HTR-8/SVneo (cell line): ENCODE results near the gene APC.

Experiments
- DNase-seq: peaks from one replicate; pipeline ENCODE4 v3.0.0; 2011; ENCODE audit warnings: low spot score, mixed read lengths; ENCODE audit not compliant: insufficient read length
- FAIRE-seq: peaks from 2 replicates; lab custom pipeline; 2011; peaks lifted over from hg19 to GRCh38; lab: Jason Lieb, UNC

Gene APC

GRCh38 chr5:112737463-112738190 lies at the start of gene APC:
Gene APC (plus strand): TSS chr5:112737885. CDS start chr5:112754891, 17,006 bp downstream.
- FAIRE-seq (peak; percentile 93), DNase-seq (peak; percentile 90)

GRCh38 chr5:112689155-112689909 lies 48.4 kb upstream of the APC start:
- FAIRE-seq: no peak
- no peak for DNase-seq

DNA sequence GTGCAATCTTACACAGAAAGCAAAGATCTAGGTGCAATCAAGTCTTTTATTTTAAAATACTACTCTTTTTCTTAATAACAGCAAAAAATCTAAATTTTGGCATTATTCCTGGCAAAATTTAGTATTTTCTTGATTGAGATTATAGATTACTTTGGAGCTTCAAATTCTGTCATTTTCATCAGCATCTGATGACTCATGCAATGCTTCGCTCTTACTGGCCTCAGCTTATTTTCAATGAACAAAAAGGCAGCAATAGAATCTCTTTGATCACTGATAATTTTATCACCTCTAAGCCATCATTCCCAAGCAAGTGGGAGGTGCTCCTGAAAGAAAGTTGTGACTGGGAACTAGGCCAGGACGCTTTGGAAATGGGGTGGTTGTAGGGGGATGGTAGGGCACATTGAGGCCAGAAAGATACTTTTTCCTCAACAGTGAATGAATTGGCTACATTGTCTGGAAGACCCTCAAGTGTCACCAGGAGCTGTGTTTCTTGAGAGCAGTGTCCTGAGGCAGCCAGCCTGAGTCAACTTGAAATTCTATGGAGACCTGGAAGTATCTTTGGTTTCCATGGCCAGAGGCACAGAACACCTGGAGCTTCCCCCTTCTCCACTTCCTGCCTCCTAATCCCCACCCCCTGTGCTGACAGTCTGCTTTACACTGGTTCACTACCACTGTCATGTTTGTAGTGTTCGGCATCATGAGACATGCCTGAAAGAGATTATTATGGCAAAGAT lies 46.9 kb upstream of the APC start:
- no peak for FAIRE-seq
- no peak for DNase-seq

DNA sequence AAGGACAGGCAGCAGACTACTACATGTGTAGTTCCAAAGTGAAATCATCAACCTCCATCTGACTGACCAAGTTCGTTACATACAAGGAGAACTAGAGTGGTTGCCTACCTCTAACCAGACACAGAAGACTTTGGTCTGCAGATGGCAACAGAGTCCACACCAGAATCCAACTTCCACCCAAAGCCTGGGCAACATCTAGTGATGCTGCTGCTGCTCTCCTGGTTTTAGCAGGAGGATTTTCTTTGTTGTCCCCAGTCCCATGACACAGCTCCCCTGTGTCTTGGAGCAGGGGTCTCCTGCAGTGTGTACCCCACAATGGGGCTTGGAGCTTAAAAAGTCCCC lies 46.4 kb upstream of the APC start:
- no peak for DNase-seq
- FAIRE-seq: no peak

GRCh38 chr5:112691758-112692157 lies 45.9 kb upstream of the APC start:
- DNase-seq: no peak

DNA sequence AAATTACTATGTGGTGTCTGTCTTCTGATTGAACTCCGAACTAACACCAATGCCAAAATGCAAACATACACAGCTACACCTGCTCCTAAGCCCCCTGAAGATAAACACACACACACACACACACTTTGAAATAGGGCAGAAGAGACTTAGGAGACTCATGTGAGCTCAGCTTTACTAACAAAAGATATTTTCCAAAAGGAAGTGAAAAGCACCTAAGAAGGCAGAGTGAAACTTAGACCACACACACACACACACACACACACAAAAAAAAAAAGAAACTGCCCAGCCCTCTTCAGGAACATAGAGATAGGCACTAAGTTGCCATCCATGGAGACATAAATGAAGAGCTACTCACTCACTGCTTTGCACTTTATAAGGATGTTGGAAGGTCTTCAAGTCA lies 45.2 kb upstream of the APC start:
- DNase-seq (no peak), FAIRE-seq (no peak)

More at GRCh38 chr5:112691758-112692157, 45.9 kb upstream of the APC start:
- FAIRE-seq: no peak

DNA sequence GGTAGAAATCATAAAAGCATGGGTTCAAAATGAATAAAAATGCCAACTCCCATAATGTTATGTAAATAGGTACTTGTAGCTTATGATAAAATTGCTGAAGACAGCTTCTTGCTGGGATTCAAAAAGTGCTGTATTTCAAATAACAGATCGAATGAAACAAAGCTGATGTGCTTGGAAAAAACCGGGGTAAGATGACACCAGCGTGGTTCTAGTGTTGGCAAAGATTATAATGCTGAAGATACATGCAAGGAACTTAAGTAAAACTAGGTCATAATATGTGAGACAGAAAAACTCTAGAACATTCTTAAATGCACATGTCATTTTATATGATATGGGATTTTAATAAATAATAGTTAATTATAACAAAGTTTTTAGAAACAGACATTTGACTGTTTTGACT lies 44.4 kb upstream of the APC start:
- FAIRE-seq: no peak
- no peak for DNase-seq

DNA sequence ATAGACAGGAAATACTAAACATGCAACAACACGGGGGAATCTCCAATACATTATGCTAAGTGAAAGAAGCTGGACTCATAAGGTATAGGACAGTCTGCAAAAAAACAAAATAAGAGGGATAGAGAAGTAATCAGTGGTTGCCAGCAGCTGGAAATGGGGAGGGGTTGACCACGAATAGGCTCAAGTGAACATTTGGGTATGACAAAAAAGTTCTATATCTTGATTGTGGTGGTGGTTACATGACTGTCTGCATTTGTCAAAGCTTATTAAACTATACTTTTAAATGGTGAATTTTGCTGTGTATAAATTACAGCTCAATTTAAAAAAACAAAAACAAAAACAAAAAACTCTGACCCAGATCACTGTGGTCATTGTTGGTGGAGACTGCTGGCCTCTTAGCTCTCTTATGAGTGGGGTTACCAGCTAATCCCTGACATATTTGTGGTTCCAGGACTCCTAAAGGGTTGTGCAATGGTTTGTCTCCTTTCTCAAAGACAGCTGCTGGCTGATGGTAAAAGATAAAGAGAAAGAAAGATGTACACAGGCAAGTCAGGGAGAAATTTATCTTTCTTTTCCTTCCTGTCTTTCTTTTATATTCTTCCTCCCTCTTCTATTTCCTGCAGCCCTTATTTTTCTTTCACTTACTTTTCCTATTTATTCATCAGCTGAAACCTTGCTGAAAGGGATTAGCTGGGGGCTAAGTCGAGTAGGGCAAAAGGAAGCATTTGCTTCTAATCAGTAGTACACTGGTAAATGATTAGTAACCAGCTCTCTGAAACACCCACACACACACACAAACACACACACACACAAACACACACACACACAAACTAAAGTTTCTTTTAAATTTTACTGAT lies 42.6 kb upstream of the APC start:
- DNase-seq: peak; percentile 37
- FAIRE-seq: no peak

DNA sequence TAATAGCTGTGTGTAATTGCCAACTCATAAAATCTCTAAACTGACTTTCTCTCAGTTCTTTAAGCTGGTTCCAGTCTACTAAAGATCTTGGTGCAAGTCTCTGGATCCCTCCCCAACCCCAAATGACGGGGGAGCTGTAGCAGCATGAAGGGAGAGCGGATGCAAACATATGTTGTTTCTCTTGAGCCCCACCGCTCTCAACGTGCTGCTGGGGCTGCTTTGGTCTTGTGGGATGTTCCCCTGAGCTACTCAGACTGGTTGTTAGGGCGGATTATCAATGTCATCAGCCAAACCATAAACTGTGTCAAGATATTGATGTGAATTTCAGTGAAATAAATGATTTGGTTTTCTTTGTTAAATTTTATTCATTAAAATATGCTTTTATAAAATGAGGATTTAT lies 40.9 kb upstream of the APC start:
- DNase-seq: no peak
- no peak for FAIRE-seq

- DNase-seq (no peak), FAIRE-seq (no peak)
Observed at GRCh38 chr5:112697322-112697721, 40.4 kb upstream of the APC start.

DNA sequence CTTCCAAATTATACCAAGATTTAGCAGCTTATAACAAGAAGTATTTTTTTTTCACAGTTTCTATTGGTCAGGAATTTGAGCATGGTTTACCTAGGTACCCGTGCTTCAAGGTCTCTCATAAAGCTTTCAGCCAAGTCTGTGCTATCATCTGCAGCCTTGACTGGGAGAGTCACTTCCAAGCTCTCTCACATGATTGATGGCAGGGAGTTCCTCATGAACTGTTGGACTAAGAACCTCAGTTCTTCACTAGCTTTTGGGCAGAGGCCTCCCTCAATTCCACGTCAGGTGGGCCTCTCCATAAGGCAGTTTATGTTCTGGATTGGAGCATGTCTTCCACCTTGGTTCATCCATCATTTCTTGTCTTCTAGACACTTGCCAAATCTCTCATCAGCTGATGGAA lies 39.9 kb upstream of the APC start:
- FAIRE-seq (no peak), DNase-seq (no peak)

- no peak for DNase-seq
- no peak for FAIRE-seq
Observed at GRCh38 chr5:112703866-112704820, 33.5 kb upstream of the APC start.

GRCh38 chr5:112706446-112707016 lies 31.2 kb upstream of the APC start:
- FAIRE-seq (no peak), DNase-seq (no peak)

DNA sequence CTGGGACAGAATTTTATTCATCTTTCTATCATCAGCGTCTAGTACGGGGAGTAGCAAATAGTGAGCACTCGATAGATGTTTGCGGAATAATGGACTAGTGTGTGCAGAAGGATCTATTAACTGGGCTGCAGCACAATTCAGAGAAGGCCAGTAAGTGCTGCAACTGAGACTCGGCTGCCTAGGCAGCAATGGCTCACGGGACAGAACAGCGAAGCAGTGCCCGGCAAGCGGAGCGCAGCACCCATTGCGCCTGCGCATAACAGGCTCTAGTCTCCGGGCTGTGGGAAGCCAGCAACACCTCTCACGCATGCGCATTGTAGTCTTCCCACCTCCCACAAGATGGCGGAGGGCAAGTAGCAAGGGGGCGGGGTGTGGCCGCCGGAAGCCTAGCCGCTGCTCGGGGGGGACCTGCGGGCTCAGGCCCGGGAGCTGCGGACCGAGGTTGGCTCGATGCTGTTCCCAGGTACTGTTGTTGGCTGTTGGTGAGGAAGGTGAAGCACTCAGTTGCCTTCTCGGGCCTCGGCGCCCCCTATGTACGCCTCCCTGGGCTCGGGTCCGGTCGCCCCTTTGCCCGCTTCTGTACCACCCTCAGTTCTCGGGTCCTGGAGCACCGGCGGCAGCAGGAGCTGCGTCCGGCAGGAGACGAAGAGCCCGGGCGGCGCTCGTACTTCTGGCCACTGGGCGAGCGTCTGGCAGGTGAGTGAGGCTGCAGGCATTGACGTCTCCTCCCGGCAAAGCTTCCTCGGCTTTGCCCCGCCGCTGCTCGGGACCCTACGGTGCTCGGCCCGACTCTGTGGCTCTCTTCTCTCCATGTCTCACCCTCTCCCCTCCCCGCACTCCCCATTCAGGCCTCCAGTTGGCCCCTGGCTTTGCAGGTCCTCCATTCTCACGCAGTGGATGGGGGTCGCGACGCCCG lies 30.2 kb upstream of the APC start:
- FAIRE-seq (peak; percentile 78), DNase-seq (peak; percentile 97)

GRCh38 chr5:112708103-112708622 lies 29.5 kb upstream of the APC start:
- no peak for DNase-seq
- FAIRE-seq: no peak

GRCh38 chr5:112709416-112709815 lies 28.3 kb upstream of the APC start:
- no peak for DNase-seq
- FAIRE-seq: no peak

GRCh38 chr5:112710896-112711295 lies 26.8 kb upstream of the APC start:
- no peak for FAIRE-seq
- no peak for DNase-seq

- no peak for DNase-seq
- FAIRE-seq: no peak
Observed at GRCh38 chr5:112711436-112711835, 26.2 kb upstream of the APC start.
